ENCODE data around the gene OSGEP. TPM values are rescaled to one million over a fixed set of nuclear protein-coding genes. Genes with fewer than 3 reads are reported as not detected.

OSGEP gene
- total RNA-seq, 1 donor from 2014 or later = 60.9 TPM

GRCh38 chr14:20482382-20482781, 27.8 kb upstream of the OSGEP start:
- TF ChIP-seq POLR2AphosphoS5 (IDR thresholded peaks at IDR 0.05; ENCODE audit: insufficient read depth in 1 of 2, low read depth in 1 of 2) (no peak), CTCF (IDR thresholded peaks at IDR 0.05) (no peak), POLR2A (IDR thresholded peaks at IDR 0.05) (no peak)
- intact Hi-C loops (cut with DNase I) = no loop called here

GRCh38 chr14:20478894-20479293, 24.3 kb upstream of the OSGEP start:
- H3K27me3 ChIP-seq = no peaks in the 10 kb centered on the region
- H3K36me3 ChIP-seq = peaks cover 0 to 27% of the 10 kb centered on the region in 2 donors
- H3K4me1 ChIP-seq = no peaks in the 10 kb centered on the region
- H3K9me3 ChIP-seq = no peaks in the 10 kb centered on the region
- no peak overlapping the region for H3K27ac ChIP-seq
- H3K4me3 ChIP-seq = no peak overlapping the region
- intact Hi-C loops (cut with DNase I) = no loop called here
- TF ChIP-seq CTCF (IDR thresholded peaks at IDR 0.05) = no peak
- no peak for TF ChIP-seq POLR2A (IDR thresholded peaks at IDR 0.05)
- no peak for TF ChIP-seq POLR2AphosphoS5 (IDR thresholded peaks at IDR 0.05; ENCODE audit: insufficient read depth in 1 of 2, low read depth in 1 of 2)
- no peak for DNase-seq (ENCODE audit: extremely low spot score in 2 of 2)

More at GRCh38 chr14:20482382-20482781, 27.8 kb upstream of the OSGEP start:
- Histone ChIP-seq H3K9me3 (no peaks in the 10 kb centered on the region), H3K36me3 (no peaks in the 10 kb centered on the region), H3K4me3 (no peak overlapping the region), H3K4me1 (no peaks in the 10 kb centered on the region), H3K27me3 (no peaks in the 10 kb centered on the region), H3K27ac (no peak overlapping the region)
- no peak for DNase-seq (ENCODE audit: extremely low spot score in 2 of 2)

GRCh38 chr14:20477211-20477876, 22.7 kb upstream of the OSGEP start:
- intact Hi-C loops (cut with DNase I) = no loop called here
- TF ChIP-seq POLR2AphosphoS5 (IDR thresholded peaks at IDR 0.05; ENCODE audit: insufficient read depth in 1 of 2, low read depth in 1 of 2) (peak in 1 of 2 donors; percentile 18), POLR2A (IDR thresholded peaks at IDR 0.05) (no peak), CTCF (IDR thresholded peaks at IDR 0.05) (no peak)
- H3K27ac ChIP-seq = no peak overlapping the region
- no peak for DNase-seq (ENCODE audit: extremely low spot score in 2 of 2)
- no peaks in the 10 kb centered on the region for H3K27me3 ChIP-seq
- H3K4me1 ChIP-seq = no peaks in the 10 kb centered on the region
- no peaks in the 10 kb centered on the region for H3K9me3 ChIP-seq
- H3K36me3 ChIP-seq = peaks cover 0 to 37% of the 10 kb centered on the region in 2 donors
- no peak overlapping the region for H3K4me3 ChIP-seq

- Histone ChIP-seq H3K27ac (no peak overlapping the region), H3K27me3 (no peaks in the 10 kb centered on the region), H3K4me1 (no peaks in the 10 kb centered on the region), H3K9me3 (no peaks in the 10 kb centered on the region), H3K4me3 (no peak overlapping the region), H3K36me3 (peaks cover 0 to 37% of the 10 kb centered on the region in 2 donors)
- no peak for TF ChIP-seq CTCF (IDR thresholded peaks at IDR 0.05)
- TF ChIP-seq POLR2A (IDR thresholded peaks at IDR 0.05) = no peak
- no peak for TF ChIP-seq POLR2AphosphoS5 (IDR thresholded peaks at IDR 0.05; ENCODE audit: insufficient read depth in 1 of 2, low read depth in 1 of 2)
- intact Hi-C loops (cut with DNase I) = no loop called here
- no peak for DNase-seq (ENCODE audit: extremely low spot score in 2 of 2)
Measured at GRCh38 chr14:20476776-20477175, 22.2 kb upstream of the OSGEP start.

- TF ChIP-seq CTCF (IDR thresholded peaks at IDR 0.05) (no peak), POLR2A (IDR thresholded peaks at IDR 0.05) (no peak), POLR2AphosphoS5 (IDR thresholded peaks at IDR 0.05; ENCODE audit: insufficient read depth in 1 of 2, low read depth in 1 of 2) (no peak)
- Histone ChIP-seq H3K36me3 (peaks cover 0 to 37% of the 10 kb centered on the region in 2 donors), H3K9me3 (no peaks in the 10 kb centered on the region), H3K4me1 (peaks cover 11% of the 10 kb centered on the region), H3K27me3 (no peaks in the 10 kb centered on the region), H3K4me3 (no peak overlapping the region), H3K27ac (no peak overlapping the region)
- DNase-seq (ENCODE audit: extremely low spot score in 2 of 2) = no peak
- intact Hi-C loops (cut with DNase I) = no loop called here
Measured at GRCh38 chr14:20472536-20473169, 18.0 kb upstream of the OSGEP start.
